H1 (cell line): ENCODE results near the gene LRBA.

Source experiments
- CEBPB ChIP-seq: IDR thresholded peaks from 2 replicates; pipeline ENCODE4 v1.6.1; 2012; ENCODE audit warnings: low read depth, low read length
- EP300 ChIP-seq, 2 experiments: IDR thresholded peaks; 1 replicate in 1 of 2; 2 replicates in 1 of 2; pipeline ENCODE4 v1.6.1; 2011 to 2012; ENCODE audit warnings: low read depth in 2 of 2, low read length in 2 of 2, mild to moderate bottlenecking in 2 of 2, borderline replicate concordance in 1 of 2, inconsistent platforms in 1 of 2, moderate library complexity in 1 of 2
- POLR2A ChIP-seq, 2 experiments: IDR thresholded peaks; 1 replicate in 1 of 2; 2 replicates in 1 of 2; pipeline ENCODE4 v1.6.1; 2011; ENCODE audit warnings: low read depth in 2 of 2, low read length in 2 of 2, mild to moderate bottlenecking in 2 of 2; ENCODE audit errors: control extremely low read depth in 1 of 2
- TAF7 ChIP-seq: optimal IDR thresholded peaks from 2 replicates; pipeline ENCODE3; 2011; ENCODE audit warnings: low read depth, mild to moderate bottlenecking, inconsistent platforms, low read length, moderate library complexity, borderline replicate concordance
- TF ChIP-seq, protein P1 (sequence below), 3 experiments: IDR thresholded peaks; 1 replicate in 2 of 3; 2 replicates in 1 of 3; pipeline versions ENCODE4 v1.5.1 to v1.6.1; 2011; ENCODE audit warnings: low read length in 3 of 3, mild to moderate bottlenecking in 3 of 3, inconsistent platforms in 2 of 3, low read depth in 1 of 3, moderate library complexity in 1 of 3; ENCODE audit not compliant: insufficient read depth in 1 of 3; ENCODE audit errors: control extremely low read depth in 1 of 3

DNA sequence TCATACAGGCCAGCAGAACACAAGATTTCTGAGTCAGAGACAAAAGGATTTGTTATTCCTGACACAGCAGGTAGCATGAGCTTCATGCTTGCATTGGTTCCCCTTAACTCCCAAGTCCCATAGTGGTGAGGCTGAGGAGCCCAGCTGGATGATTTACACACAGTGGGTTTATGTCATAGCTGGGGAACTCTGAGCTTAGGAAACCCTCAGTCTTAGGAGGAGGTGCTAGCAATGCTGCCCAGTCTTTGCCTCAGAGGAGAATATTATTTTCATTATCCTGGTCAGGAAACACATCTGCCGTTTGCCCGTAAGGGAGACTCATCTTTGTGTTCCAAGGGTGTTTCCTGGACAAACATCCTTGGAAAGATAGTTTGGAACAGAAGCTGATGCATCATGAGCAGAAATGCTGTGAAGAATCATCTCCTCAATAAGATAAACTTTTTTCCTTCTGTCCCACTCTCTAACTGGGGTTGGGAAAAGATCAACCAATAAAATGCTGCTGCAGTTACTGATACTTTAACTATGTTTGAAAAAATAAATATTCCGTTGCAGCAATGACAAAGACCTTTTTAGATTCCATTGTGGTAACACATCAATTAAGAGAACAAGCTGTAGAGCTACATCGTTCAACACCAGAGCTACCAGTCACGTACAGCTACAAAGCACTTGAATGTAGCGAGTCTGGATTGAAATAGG lies 790.0 kb downstream of the LRBA start:
- TF ChIP-seq CEBPB = no peak
- TF ChIP-seq POLR2A (IDR thresholded peaks at IDR 0.05; ENCODE audit: control extremely low read depth in 1 of 2, low read depth in 2 of 2, low read length in 2 of 2) = no peak
- no peak for TF ChIP-seq EP300 (IDR thresholded peaks at IDR 0.05; ENCODE audit: borderline replicate concordance in 1 of 2, low read depth in 2 of 2, low read length in 2 of 2)
- no peak for TF ChIP-seq TAF7
- TF ChIP-seq, protein P1, sequence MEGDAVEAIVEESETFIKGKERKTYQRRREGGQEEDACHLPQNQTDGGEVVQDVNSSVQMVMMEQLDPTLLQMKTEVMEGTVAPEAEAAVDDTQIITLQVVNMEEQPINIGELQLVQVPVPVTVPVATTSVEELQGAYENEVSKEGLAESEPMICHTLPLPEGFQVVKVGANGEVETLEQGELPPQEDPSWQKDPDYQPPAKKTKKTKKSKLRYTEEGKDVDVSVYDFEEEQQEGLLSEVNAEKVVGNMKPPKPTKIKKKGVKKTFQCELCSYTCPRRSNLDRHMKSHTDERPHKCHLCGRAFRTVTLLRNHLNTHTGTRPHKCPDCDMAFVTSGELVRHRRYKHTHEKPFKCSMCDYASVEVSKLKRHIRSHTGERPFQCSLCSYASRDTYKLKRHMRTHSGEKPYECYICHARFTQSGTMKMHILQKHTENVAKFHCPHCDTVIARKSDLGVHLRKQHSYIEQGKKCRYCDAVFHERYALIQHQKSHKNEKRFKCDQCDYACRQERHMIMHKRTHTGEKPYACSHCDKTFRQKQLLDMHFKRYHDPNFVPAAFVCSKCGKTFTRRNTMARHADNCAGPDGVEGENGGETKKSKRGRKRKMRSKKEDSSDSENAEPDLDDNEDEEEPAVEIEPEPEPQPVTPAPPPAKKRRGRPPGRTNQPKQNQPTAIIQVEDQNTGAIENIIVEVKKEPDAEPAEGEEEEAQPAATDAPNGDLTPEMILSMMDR (IDR thresholded peaks at IDR 0.05; ENCODE audit: control extremely low read depth in 1 of 3, insufficient read depth in 1 of 3, low read depth in 1 of 3, low read length in 3 of 3) = no peak
